Mesenchymal stem cell (in vitro differentiated cells and primary cell): ENCODE data around the gene RGMA. TPM values are rescaled to one million over a fixed set of nuclear protein-coding genes. Genes with fewer than 3 reads are reported as not detected.

ENCODE experiments used
- DNase-seq: peaks from one replicate; pipeline ENCODE4 v3.0.0-alpha.2; 2013
- H2AFZ ChIP-seq: one replicate; pipeline ENCODE4 v1.6.1; 2013; ENCODE audit warnings: low read depth, mild to moderate bottlenecking, control low read depth, inconsistent platforms, low read length, moderate library complexity
- H2AK5ac ChIP-seq: 2 replicates; pipeline ENCODE4 v1.6.1; 2013; ENCODE audit warnings: low read length, moderate library complexity, mild to moderate bottlenecking, inconsistent platforms; ENCODE audit not compliant: severe bottlenecking
- H2BK120ac ChIP-seq: one replicate; pipeline ENCODE4 v1.6.1; 2013; ENCODE audit warnings: low read depth, mild to moderate bottlenecking, inconsistent platforms, low read length, moderate library complexity
- H2BK12ac ChIP-seq, 2 experiments: one replicate each; pipeline ENCODE4 v1.6.1; 2013; ENCODE audit warnings: inconsistent platforms in 2 of 2, low read length in 2 of 2, mild to moderate bottlenecking in 2 of 2, moderate library complexity in 2 of 2, control low read depth in 1 of 2
- H2BK15ac ChIP-seq: one replicate; pipeline ENCODE4 v1.6.1; 2013; ENCODE audit warnings: mild to moderate bottlenecking, low read depth, inconsistent platforms; ENCODE audit not compliant: poor library complexity, severe bottlenecking
- H2BK5ac ChIP-seq: 2 replicates; pipeline ENCODE4 v1.6.1; 2013; ENCODE audit warnings: low read depth, mild to moderate bottlenecking, low read length, control low read depth, inconsistent platforms; ENCODE audit not compliant: poor library complexity, severe bottlenecking
- H3K14ac ChIP-seq, 2 experiments: one replicate each; pipeline ENCODE4 v1.6.1; 2013; ENCODE audit warnings: inconsistent platforms in 2 of 2, low read length in 2 of 2, control low read depth in 1 of 2, mild to moderate bottlenecking in 1 of 2, moderate library complexity in 1 of 2
- H3K18ac ChIP-seq, 2 experiments: one replicate each; pipeline ENCODE4 v1.6.1; 2013; ENCODE audit warnings: inconsistent platforms in 2 of 2, low read length in 2 of 2, control low read depth in 1 of 2, low read depth in 1 of 2, mild to moderate bottlenecking in 1 of 2
- H3K23ac ChIP-seq, 2 experiments: one replicate each; pipeline ENCODE4 v1.6.1; 2013; ENCODE audit warnings: inconsistent platforms in 2 of 2, low read length in 2 of 2, mild to moderate bottlenecking in 2 of 2, moderate library complexity in 2 of 2, control low read depth in 1 of 2
- H3K27ac ChIP-seq: 2 replicates; pipeline ENCODE4 v1.5.1; 2013; ENCODE audit warnings: mild to moderate bottlenecking, moderate library complexity, low read length, control low read depth, inconsistent platforms; ENCODE audit not compliant: poor library complexity, severe bottlenecking
- H3K27me3 ChIP-seq, 2 experiments: 2 replicates each; pipeline versions ENCODE4 v1.6.1 to v1.7.0; 2013; ENCODE audit warnings: low read length in 2 of 2, mild to moderate bottlenecking in 2 of 2, moderate library complexity in 2 of 2, control low read depth in 1 of 2, inconsistent platforms in 1 of 2; ENCODE audit not compliant: control insufficient read depth in 1 of 2, insufficient read depth in 1 of 2
- H3K36me3 ChIP-seq, 2 experiments: 2 replicates each; pipeline versions ENCODE4 v1.6.1 to v1.7.0; 2013; ENCODE audit warnings: low read length in 2 of 2, control low read depth in 1 of 2, inconsistent platforms in 1 of 2, low read depth in 1 of 2, mild to moderate bottlenecking in 1 of 2; ENCODE audit not compliant: insufficient read depth in 2 of 2, control insufficient read depth in 1 of 2
- H3K4ac ChIP-seq, 2 experiments: one replicate each; pipeline ENCODE4 v1.6.1; 2013; ENCODE audit warnings: inconsistent platforms in 2 of 2, low read length in 2 of 2, mild to moderate bottlenecking in 2 of 2, moderate library complexity in 2 of 2, control low read depth in 1 of 2, low read depth in 1 of 2
- H3K4me1 ChIP-seq: 2 replicates; pipeline ENCODE4 v1.6.1; 2013; ENCODE audit warnings: low read depth, low read length, control low read depth; ENCODE audit not compliant: control insufficient read depth, insufficient read depth
- H3K4me2 ChIP-seq: 2 replicates; pipeline ENCODE4 v1.6.1; 2013; ENCODE audit warnings: low read length, mild to moderate bottlenecking, inconsistent platforms; ENCODE audit not compliant: poor library complexity, severe bottlenecking
- H3K4me3 ChIP-seq, 2 experiments: 2 replicates each; pipeline versions ENCODE4 v1.5.1 to v1.7.0; 2013; ENCODE audit warnings: low read length in 2 of 2, mild to moderate bottlenecking in 2 of 2, control low read depth in 1 of 2, low read depth in 1 of 2; ENCODE audit not compliant: insufficient read depth in 1 of 2
- H3K79me1 ChIP-seq: replicated peaks from 2 replicates; pipeline ENCODE4 v1.6.1; 2013; ENCODE audit warnings: mild to moderate bottlenecking, control low read depth, low read length, inconsistent platforms; ENCODE audit not compliant: poor library complexity, severe bottlenecking
- H3K9ac ChIP-seq: 2 replicates; pipeline ENCODE4 v1.7.0; 2013; ENCODE audit warnings: mild to moderate bottlenecking, low read length, moderate library complexity
- H3K9me3 ChIP-seq: 2 replicates; pipeline ENCODE4 v1.7.0; 2013; ENCODE audit warnings: mild to moderate bottlenecking, low read length; ENCODE audit not compliant: control insufficient read depth
- H4K8ac ChIP-seq: one replicate; pipeline ENCODE4 v1.6.1; 2013; ENCODE audit warnings: inconsistent platforms, mild to moderate bottlenecking, low read length, moderate library complexity
- H4K91ac ChIP-seq: one replicate; pipeline ENCODE4 v1.6.1; 2013; ENCODE audit warnings: mild to moderate bottlenecking, low read length, inconsistent platforms
- WGBS: methylation state at CpG from one replicate; pipeline ENCODE4 v1.1.7; 2013; ENCODE audit warnings: mixed read lengths; 5-methylcytosine and 5-hydroxymethylcytosine counted together
- polyA plus RNA-seq, 2 experiments: library from polyadenylated mRNA; stranded (reverse); fragments of 200-250 nt; gene quantifications; one replicate each; pipeline ENCODE4 v1.2.3, GENCODE V29; 2013

RGMA gene
- 0.08 TPM for polyA plus RNA-seq (2013, experiment 1 of 2)
- 0.07 TPM for polyA plus RNA-seq (2013, experiment 2 of 2)

DNA sequence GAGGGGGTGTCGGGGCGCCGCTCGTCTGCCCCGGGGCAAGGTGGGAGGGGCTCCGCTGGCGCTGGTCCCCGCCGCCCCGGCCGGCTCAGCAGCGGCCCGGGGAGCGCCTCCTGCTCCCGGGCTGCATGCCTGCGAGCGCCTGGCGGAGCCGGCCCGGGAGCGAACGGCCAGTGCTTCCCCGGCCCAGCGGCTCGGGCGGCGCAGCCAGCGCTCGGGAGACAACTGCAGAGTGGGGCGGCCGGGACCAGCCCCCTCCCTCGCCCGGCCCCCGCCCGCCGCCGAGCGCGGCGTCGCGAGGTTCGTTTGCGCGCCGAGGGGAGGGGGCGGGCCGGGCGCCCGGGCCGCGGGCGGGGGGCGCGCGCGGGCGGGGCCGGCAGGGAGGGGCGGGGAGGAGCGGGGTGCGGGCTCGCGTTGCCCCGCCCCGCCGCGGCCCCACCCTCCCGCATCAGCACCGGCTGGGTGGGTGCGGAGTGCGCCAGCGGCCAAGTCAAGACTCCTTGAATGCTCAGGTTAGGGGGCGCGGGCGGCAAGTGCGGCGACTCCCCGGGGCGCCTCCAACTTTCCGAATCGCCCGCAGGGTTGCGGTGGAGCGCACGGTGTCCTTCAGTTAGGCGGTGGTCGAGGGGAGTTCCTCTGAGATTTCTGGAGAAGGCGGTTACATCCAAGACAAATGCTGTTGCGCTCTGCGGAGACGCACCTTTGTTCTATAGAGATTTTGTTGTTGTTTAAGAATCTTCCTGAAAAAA, at the start of gene RGMA:
Gene RGMA (minus strand): TSS at position 231 of the 746 bp plus-strand sequence. CDS start 279 bp downstream, outside the sequence.
- Histone ChIP-seq H3K23ac (no peak within 1 kb of the TSS), H2BK15ac (no peak within 1 kb of the TSS), H4K8ac (no peak within 1 kb of the TSS), H3K9me3 (no peaks in the 10 kb centered on the region), H3K4me2 (peak within 1 kb of the TSS; percentile 86), H2BK12ac (no peak within 1 kb of the TSS), H2AFZ (no peak within 1 kb of the TSS), H2BK5ac (no peak within 1 kb of the TSS), H3K4me1 (peaks cover 13% of the 10 kb centered on the region), H3K14ac (no peak within 1 kb of the TSS), H3K36me3 (no peaks in the 10 kb centered on the region), H4K91ac (no peak within 1 kb of the TSS), H2BK120ac (no peak within 1 kb of the TSS), H3K4me3 (peak within 1 kb of the TSS; percentile 26 to 76), H3K79me1 (no peaks in the 10 kb centered on the region), H3K27ac (no peak within 1 kb of the TSS), H3K18ac (no peak within 1 kb of the TSS), H2AK5ac (no peak within 1 kb of the TSS), H3K4ac (no peak within 1 kb of the TSS), H3K27me3 (peaks cover 81% of the 10 kb centered on the region in 2 experiments), H3K9ac (peak within 1 kb of the TSS; percentile 22)
- under 1% methylated on average over 23 of the region's 92 CpGs for WGBS
- DNase-seq, result no peak

DNA sequence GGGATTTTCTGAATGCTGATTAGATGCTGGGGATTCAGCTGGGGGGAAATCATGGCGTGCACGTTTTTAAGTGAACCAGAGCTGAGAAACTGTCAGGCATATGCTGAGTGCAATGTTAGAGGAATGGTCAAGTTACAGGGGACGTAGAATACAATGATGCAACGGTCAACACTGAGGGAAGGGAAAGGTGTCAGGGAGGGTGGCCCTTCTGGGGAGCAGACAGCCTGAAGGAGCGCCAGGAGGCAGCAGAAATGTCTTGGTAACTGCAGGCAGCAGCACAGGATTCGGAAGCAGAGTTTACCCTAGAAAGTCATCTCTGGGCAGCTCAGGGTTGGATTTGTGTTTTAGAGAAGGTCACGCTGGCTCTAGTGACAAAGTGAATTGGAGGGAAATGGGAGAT, 47.6 kb upstream of the RGMA start:
- Histone ChIP-seq H4K91ac (no peak overlapping the region), H3K4me2 (no peak overlapping the region), H3K79me1 (no peaks in the 10 kb centered on the region), H2AFZ (no peak overlapping the region), H2BK120ac (no peak overlapping the region), H3K9me3 (no peaks in the 10 kb centered on the region), H3K23ac (no peak overlapping the region), H3K9ac (no peak overlapping the region), H2BK5ac (no peak overlapping the region), H3K36me3 (no peaks in the 10 kb centered on the region), H2BK12ac (no peak overlapping the region), H3K4me1 (no peaks in the 10 kb centered on the region), H3K27me3 (no peaks in the 10 kb centered on the region), H3K18ac (no peak overlapping the region), H3K27ac (no peak overlapping the region), H2AK5ac (no peak overlapping the region), H2BK15ac (no peak overlapping the region), H3K4ac (no peak overlapping the region), H3K14ac (no peak overlapping the region), H3K4me3 (no peak overlapping the region), H4K8ac (no peak overlapping the region)
- 46% methylated on average over 7 of the region's 7 CpGs for WGBS
- DNase-seq, result no peak

DNA sequence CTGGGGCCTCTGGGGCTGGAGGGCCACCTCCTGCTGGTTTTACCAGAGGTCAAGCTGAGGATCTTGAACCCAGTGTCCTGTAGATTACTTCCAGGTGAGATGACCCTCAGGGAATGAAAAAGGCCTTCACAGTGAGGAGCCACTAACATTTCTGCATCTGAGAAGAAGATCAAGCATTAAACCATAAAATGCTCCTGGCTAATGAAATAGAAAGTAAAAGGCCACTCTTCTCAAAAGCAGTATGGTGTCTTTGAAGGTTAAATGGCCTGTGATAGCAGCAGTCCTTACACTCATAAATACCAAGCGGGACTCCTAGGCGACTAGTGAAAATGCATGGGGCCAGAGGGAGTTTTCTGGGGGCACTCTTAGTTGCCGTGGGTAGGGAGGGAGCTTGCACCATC, 47.0 kb upstream of the RGMA start:
- Histone ChIP-seq H3K4me2 (no peak overlapping the region), H3K36me3 (no peaks in the 10 kb centered on the region), H3K27me3 (no peaks in the 10 kb centered on the region), H2BK120ac (no peak overlapping the region), H3K27ac (no peak overlapping the region), H2AK5ac (no peak overlapping the region), H2BK12ac (no peak overlapping the region), H3K4ac (no peak overlapping the region), H3K18ac (no peak overlapping the region), H2BK5ac (no peak overlapping the region), H4K8ac (no peak overlapping the region), H3K4me3 (no peak overlapping the region), H2BK15ac (no peak overlapping the region), H3K23ac (no peak overlapping the region), H4K91ac (no peak overlapping the region), H3K4me1 (no peaks in the 10 kb centered on the region), H2AFZ (no peak overlapping the region), H3K14ac (no peak overlapping the region), H3K9ac (no peak overlapping the region), H3K9me3 (no peaks in the 10 kb centered on the region), H3K79me1 (no peaks in the 10 kb centered on the region)
- DNase-seq, result no peak
- 18% methylated on average over 3 of the region's 3 CpGs for WGBS

- Histone ChIP-seq H3K9ac (no peak overlapping the region), H3K4me2 (no peak overlapping the region), H4K91ac (no peak overlapping the region), H3K14ac (no peak overlapping the region), H3K27ac (no peak overlapping the region), H3K18ac (no peak overlapping the region), H3K23ac (no peak overlapping the region), H2BK15ac (no peak overlapping the region), H3K4ac (no peak overlapping the region), H3K36me3 (no peaks in the 10 kb centered on the region), H4K8ac (no peak overlapping the region), H3K4me3 (no peak overlapping the region), H3K9me3 (no peaks in the 10 kb centered on the region), H2AK5ac (no peak overlapping the region), H2BK12ac (no peak overlapping the region), H2BK120ac (no peak overlapping the region), H2BK5ac (no peak overlapping the region), H3K4me1 (no peaks in the 10 kb centered on the region), H3K27me3 (no peaks in the 10 kb centered on the region), H3K79me1 (no peaks in the 10 kb centered on the region), H2AFZ (no peak overlapping the region)
- no peak for DNase-seq
- WGBS, result 82% methylated on average over 3 of the region's 3 CpGs
These were observed 46.4 kb upstream of the RGMA start for GRCh38 chr15:93135459-93135858.
